Activated naive CD8-positive, alpha-beta T cell (primary cell): ENCODE measurements around the gene SERTAD3.
A peak's percentile ranks its signal among the peaks of the same experiment; 100 is the strongest.
"Not testable (repeated sequence)": the region's sequence is repeated elsewhere in the genome, so short reads cannot be mapped to it uniquely, and the experiment has no call there.

Experiments used
- H3K27ac Mint-ChIP-seq: one replicate; pipeline ENCODE4 v1.8.0; 2021; ENCODE audit warnings: mixed read lengths
- H3K27me3 Mint-ChIP-seq: one replicate; pipeline ENCODE4 v1.8.0; 2021; ENCODE audit warnings: mixed read lengths
- H3K36me3 Mint-ChIP-seq: one replicate; pipeline ENCODE4 v1.8.0; 2021; ENCODE audit warnings: mixed read lengths
- H3K4me1 Mint-ChIP-seq: one replicate; pipeline ENCODE4 v1.8.0; 2021; ENCODE audit warnings: low read depth, mixed read lengths
- H3K4me3 Mint-ChIP-seq: one replicate; pipeline ENCODE4 v1.8.0; 2021; ENCODE audit warnings: mild to moderate bottlenecking, mixed read lengths
- H3K9me3 Mint-ChIP-seq: one replicate; pipeline ENCODE4 v1.8.0; 2021; ENCODE audit warnings: low read depth, mixed read lengths

The SERTAD3 gene, protein sequence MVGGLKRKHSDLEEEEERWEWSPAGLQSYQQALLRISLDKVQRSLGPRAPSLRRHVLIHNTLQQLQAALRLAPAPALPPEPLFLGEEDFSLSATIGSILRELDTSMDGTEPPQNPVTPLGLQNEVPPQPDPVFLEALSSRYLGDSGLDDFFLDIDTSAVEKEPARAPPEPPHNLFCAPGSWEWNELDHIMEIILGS

GRCh38 chr19:40444000-40444824, at the start of gene SERTAD3:
Gene SERTAD3 (minus strand): TSS chr19:40444335. CDS start chr19:40442080, 2,255 bp downstream.
- no peaks in the 10 kb centered on the region for H3K27me3 Mint-ChIP-seq
- peaks cover 2% of the 10 kb centered on the region for H3K36me3 Mint-ChIP-seq
- peaks cover 20% of the 10 kb centered on the region for H3K4me1 Mint-ChIP-seq
- peak within 1 kb of the TSS; percentile 100 for H3K4me3 Mint-ChIP-seq
- H3K27ac Mint-ChIP-seq: peak within 1 kb of the TSS; percentile 96
- no peaks in the 10 kb centered on the region for H3K9me3 Mint-ChIP-seq

GRCh38 chr19:40493778-40494177, 49.6 kb upstream of the SERTAD3 start:
- H3K27ac Mint-ChIP-seq: no peak overlapping the region
- H3K4me3 Mint-ChIP-seq: no peak overlapping the region
- H3K4me1 Mint-ChIP-seq: no peaks in the 10 kb centered on the region
- no peaks in the 10 kb centered on the region for H3K9me3 Mint-ChIP-seq
- peaks cover 4% of the 10 kb centered on the region for H3K36me3 Mint-ChIP-seq
- H3K27me3 Mint-ChIP-seq: peaks cover 8% of the 10 kb centered on the region

DNA sequence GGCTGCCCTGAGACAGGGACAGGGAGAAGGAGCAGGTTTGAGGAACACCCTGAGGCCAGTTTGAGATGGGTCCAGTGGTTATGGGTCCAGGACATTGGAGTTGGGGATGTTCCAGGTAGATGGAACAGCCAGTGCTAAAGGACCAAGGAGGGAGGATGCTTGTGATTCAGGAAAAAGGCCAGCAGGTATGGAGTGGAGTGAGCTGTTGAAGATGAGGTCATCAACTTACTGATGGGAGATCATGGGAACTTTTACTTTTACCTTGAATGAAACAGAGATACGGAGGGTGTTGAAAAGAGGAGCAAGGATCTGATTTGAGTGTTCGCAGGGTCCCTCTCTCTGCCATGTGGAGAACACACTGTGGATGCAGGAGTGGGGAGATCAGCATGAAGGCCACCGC, 48.1 kb upstream of the SERTAD3 start:
- Mint-ChIP-seq H3K4me1 (peaks cover 4% of the 10 kb centered on the region), H3K4me3 (no peak overlapping the region), H3K27ac (no peak overlapping the region), H3K9me3 (no peaks in the 10 kb centered on the region), H3K27me3 (peaks cover 15% of the 10 kb centered on the region), H3K36me3 (peaks cover 4% of the 10 kb centered on the region)

DNA sequence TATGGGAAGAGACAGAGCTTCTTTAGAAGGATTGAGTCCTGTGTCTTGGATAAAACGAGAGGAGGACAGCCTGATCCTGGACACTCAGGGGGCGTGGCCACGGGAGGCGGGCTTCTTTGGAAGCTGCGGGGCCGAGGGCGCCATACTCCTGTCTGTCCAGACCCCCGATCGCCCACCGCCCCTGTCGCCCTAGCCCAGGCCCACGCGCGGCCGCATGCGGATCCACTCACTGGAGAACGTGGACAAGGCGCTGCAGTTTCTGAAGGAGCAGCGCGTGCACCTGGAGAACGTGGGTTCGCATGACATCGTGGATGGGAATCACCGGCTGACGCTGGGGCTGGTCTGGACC, 45.7 kb upstream of the SERTAD3 start:
- H3K27me3 Mint-ChIP-seq: peaks cover 13% of the 10 kb centered on the region
- H3K36me3 Mint-ChIP-seq: peaks cover 2% of the 10 kb centered on the region
- H3K4me3 Mint-ChIP-seq: no peak overlapping the region
- no peak overlapping the region for H3K27ac Mint-ChIP-seq
- peaks cover 4% of the 10 kb centered on the region for H3K4me1 Mint-ChIP-seq
- no peaks in the 10 kb centered on the region for H3K9me3 Mint-ChIP-seq

- no peak overlapping the region for H3K27ac Mint-ChIP-seq
- H3K27me3 Mint-ChIP-seq: peaks cover 16% of the 10 kb centered on the region
Measured at GRCh38 chr19:40486017-40486416, 41.9 kb upstream of the SERTAD3 start.

DNA sequence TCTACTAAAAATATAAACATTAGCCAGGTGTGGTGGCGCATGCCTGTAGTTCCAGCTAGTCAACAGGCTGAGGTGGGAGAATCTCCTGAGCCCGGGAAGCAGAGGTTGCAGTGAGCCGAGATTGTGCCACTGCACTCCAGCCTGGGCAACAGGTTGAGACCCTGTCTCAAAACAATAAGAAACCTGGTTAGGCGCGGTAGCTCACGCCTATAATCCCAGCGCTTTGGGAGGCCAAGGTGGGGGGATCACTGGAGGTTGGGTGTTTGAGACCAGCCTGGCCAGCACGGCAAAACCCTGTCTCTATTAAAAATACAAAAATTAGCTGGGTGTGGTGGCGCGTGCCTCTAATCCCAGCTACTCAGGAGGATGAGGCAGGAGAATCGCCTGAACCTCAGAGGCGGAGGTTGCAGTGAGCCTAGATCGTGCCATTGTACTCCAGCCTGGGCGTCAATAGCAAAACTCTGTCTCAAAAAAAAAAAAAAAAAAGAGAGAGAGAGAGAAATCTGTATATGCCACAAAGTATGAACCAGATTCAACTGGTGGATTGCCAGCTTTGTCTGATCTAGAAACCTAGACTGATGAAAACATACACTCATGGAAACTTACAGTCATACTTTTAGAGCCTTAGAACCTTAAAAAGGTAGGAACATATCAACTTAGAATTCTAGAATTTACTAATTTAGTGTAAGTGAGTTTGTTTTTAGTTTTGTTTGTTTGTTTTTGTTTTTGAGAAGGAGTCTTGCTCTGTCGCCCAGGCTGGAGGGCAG, 31.9 kb upstream of the SERTAD3 start:
- H3K9me3 Mint-ChIP-seq, H3K27ac Mint-ChIP-seq, H3K4me1 Mint-ChIP-seq, H3K4me3 Mint-ChIP-seq, H3K36me3 Mint-ChIP-seq, H3K27me3 Mint-ChIP-seq: not testable (repeated sequence)

More at GRCh38 chr19:40486017-40486416, 41.9 kb upstream of the SERTAD3 start:
- peaks cover 4% of the 10 kb centered on the region for H3K4me1 Mint-ChIP-seq
- no peaks in the 10 kb centered on the region for H3K9me3 Mint-ChIP-seq
- no peak overlapping the region for H3K4me3 Mint-ChIP-seq
- H3K36me3 Mint-ChIP-seq: peaks cover 2% of the 10 kb centered on the region

- H3K27ac Mint-ChIP-seq: no peak overlapping the region
- H3K4me1 Mint-ChIP-seq: peaks cover 2% of the 10 kb centered on the region
- peaks cover 2% of the 10 kb centered on the region for H3K36me3 Mint-ChIP-seq
- peaks cover 3% of the 10 kb centered on the region for H3K27me3 Mint-ChIP-seq
- H3K4me3 Mint-ChIP-seq: no peak overlapping the region
- H3K9me3 Mint-ChIP-seq: no peaks in the 10 kb centered on the region
Measured at GRCh38 chr19:40474737-40475136, 30.6 kb upstream of the SERTAD3 start.

- no peak overlapping the region for H3K4me3 Mint-ChIP-seq
- no peak overlapping the region for H3K27ac Mint-ChIP-seq
Measured at GRCh38 chr19:40472516-40472915, 28.4 kb upstream of the SERTAD3 start.

DNA sequence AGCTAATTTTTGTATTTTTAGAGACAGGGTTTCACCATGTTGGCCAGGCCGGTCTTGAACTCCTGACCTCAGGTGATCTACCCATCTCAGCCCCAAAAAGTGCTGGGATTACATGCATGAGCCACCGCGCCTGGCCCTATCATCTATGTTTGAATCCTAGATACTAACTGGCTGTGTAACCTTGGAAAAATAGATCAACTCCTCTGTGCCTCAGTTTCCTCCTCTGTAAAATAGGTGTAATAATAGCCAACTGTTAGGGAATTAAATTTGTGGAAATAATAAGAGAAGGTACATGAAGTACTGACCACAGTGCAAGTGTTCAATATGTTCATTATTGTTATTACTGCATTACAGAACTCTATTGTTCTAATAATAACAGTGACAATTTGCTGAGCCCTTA, 27.0 kb upstream of the SERTAD3 start:
- Mint-ChIP-seq H3K4me1 (peaks cover 9% of the 10 kb centered on the region), H3K4me3 (no peak overlapping the region), H3K36me3 (peaks cover 2% of the 10 kb centered on the region), H3K9me3 (no peaks in the 10 kb centered on the region), H3K27me3 (peaks cover 7% of the 10 kb centered on the region), H3K27ac (no peak overlapping the region)

More at GRCh38 chr19:40472516-40472915, 28.4 kb upstream of the SERTAD3 start:
- peaks cover 2% of the 10 kb centered on the region for H3K36me3 Mint-ChIP-seq
- H3K27me3 Mint-ChIP-seq: peaks cover 4% of the 10 kb centered on the region
- H3K4me1 Mint-ChIP-seq: peaks cover 4% of the 10 kb centered on the region
- no peaks in the 10 kb centered on the region for H3K9me3 Mint-ChIP-seq

GRCh38 chr19:40469011-40469410, 24.9 kb upstream of the SERTAD3 start:
- Mint-ChIP-seq H3K27ac (no peak overlapping the region), H3K9me3 (no peaks in the 10 kb centered on the region), H3K4me1 (peaks cover 24% of the 10 kb centered on the region), H3K4me3 (peak overlapping the region; percentile 31), H3K27me3 (peaks cover 5% of the 10 kb centered on the region), H3K36me3 (no peaks in the 10 kb centered on the region)

- Mint-ChIP-seq H3K4me3 (peak within 1 kb of the TSS; percentile 90), H3K27ac (peak within 1 kb of the TSS; percentile 97), H3K9me3 (no peaks in the 10 kb centered on the region), H3K27me3 (peaks cover 5% of the 10 kb centered on the region), H3K36me3 (no peaks in the 10 kb centered on the region), H3K4me1 (peaks cover 25% of the 10 kb centered on the region)
Measured at GRCh38 chr19:40466985-40467734, 23.0 kb upstream of the SERTAD3 start, which contains the start of gene SPTBN4. Gene SPTBN4 (plus strand): TSS chr19:40467001. CDS start chr19:40472622, 5,621 bp downstream.

DNA sequence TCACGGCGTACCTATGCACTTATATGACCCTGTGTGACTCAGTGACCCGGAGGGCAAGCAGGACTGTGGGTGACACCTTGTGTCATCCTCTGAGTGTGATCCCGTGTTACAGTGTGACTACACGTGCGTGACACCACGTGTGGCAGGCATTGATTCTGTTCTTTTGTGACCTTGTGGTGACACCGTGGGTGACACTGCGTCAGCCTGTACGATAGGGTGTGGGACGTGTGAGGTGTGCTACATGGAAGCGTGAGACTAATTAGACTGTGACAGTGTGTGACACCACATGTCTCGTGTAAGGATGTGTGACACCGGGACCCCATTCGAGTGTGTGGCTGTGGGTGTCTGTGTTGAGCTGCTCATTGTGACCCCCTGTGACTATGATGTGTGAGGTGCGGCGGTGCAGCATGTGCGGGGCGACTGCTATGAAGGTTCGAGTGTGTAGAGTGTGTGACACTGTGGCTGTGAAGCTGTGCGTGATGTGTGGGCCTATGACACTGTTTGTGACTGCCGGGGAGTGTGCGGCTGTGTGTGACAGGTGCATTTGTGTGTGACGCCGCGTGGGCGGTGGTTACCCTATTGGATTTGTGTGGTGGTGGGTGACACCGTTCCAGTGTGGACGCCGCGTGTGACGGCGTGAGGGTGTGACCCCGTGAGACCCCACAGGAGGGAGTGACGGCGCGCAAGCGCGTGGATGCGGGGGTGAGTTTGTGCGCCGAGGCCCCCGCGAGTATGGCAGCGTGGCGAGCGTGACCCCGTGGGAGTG, 22.3 kb upstream of the SERTAD3 start:
- H3K36me3 Mint-ChIP-seq: no peaks in the 10 kb centered on the region
- H3K27me3 Mint-ChIP-seq: peaks cover 5% of the 10 kb centered on the region
- H3K9me3 Mint-ChIP-seq: no peaks in the 10 kb centered on the region
- H3K4me1 Mint-ChIP-seq: peaks cover 25% of the 10 kb centered on the region
- H3K4me3 Mint-ChIP-seq: peak overlapping the region; percentile 90
- H3K27ac Mint-ChIP-seq: peak overlapping the region; percentile 97

DNA sequence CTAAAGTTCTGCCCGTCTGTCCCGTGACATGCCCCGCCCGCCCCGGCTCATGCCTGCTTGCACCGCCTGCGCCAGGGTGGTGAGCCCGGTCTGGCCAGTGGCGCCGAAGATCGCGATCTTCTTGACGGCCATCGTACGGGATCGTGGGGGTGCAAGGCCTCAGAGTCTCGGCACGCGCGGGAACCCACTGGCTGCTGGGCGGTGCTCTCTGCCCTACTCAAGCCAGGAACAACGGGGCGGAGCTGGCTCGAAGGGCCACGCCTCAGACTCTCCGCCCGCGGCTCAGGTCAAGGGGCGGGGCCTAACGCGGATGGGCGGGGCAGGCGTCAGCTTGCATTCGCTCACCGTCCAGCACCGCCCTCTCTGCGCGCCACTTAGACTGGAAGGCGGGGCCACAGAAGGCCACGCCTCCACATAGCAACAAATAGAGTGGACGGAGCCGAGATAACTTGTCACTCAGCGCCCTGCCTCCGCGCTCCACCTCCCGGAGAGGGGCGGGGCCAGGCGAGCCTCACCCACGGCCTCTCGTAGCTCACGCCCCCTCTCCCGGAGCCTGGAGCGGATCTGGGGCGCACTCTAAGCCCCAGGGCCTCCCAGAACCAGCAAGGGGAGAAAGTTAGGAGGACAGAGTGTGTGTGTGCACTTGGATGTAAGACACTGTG, 21.6 kb upstream of the SERTAD3 start, which contains the start of gene BLVRB:
TSS of gene BLVRB (minus strand) at position 189 of the 662 bp plus-strand sequence. CDS start at position 132, 57 bp downstream.
- Mint-ChIP-seq H3K4me1 (peaks cover 25% of the 10 kb centered on the region), H3K9me3 (no peaks in the 10 kb centered on the region), H3K27me3 (peaks cover 5% of the 10 kb centered on the region), H3K27ac (peak within 1 kb of the TSS; percentile 97), H3K36me3 (no peaks in the 10 kb centered on the region), H3K4me3 (peak within 1 kb of the TSS; percentile 90)
